Measurements from ENCODE around the gene MIPOL1. TPM values are rescaled to one million over a fixed set of nuclear protein-coding genes. Genes with fewer than 3 reads are reported as not detected.

Gene MIPOL1
- total RNA-seq, 1 experiment from 2014 or later = 15.4 TPM

- no peak overlapping the region for H3K9ac ChIP-seq (ENCODE audit: low read length)
- DNase-seq (ENCODE audit: low read depth, low spot score) = no peak
- H3K27ac ChIP-seq (ENCODE audit: low read depth, low read length) = no peak overlapping the region
- H3K9me2 ChIP-seq (ENCODE audit: insufficient read depth) = no peaks in the 10 kb centered on the region
- ChIA-PET POLR2A (no interaction called here), RAD21 (ENCODE audit: low non-redundant PET in 1 of 2, low total read pairs in 2 of 2, uncharacterized antibody in 2 of 2, unreplicated experiment in 2 of 2) (no interaction called here), CTCF (no interaction called here)
- TF ChIP-seq SRF (IDR thresholded peaks at IDR 0.05; ENCODE audit: low read depth) = no peak
- TF ChIP-seq ZBTB33 (IDR thresholded peaks at IDR 0.05; ENCODE audit: extremely low read depth, insufficient replicate concordance, low read length) = no peak
- TF ChIP-seq TCF7L2 (IDR thresholded peaks at IDR 0.05; ENCODE audit: borderline replicate concordance, extremely low read depth, insufficient read depth, insufficient read length) = no peak
- no peak for TF ChIP-seq POLR2A (IDR thresholded peaks at IDR 0.05; ENCODE audit: borderline replicate concordance, extremely low read depth, insufficient read depth, insufficient read length)
- TF ChIP-seq CTCF (IDR thresholded peaks at IDR 0.05 in 2 of 3, conservative IDR thresholded peaks at IDR 0.05 in 1 of 3; ENCODE audit: borderline replicate concordance in 1 of 3, insufficient read depth in 1 of 3, low read depth in 2 of 3, low read length in 2 of 3) = no peak
- H4K20me1 ChIP-seq (ENCODE audit: insufficient read depth) = no peaks in the 10 kb centered on the region
- H3K4me2 ChIP-seq (ENCODE audit: low read length) = no peak overlapping the region
- H3K9me3 ChIP-seq (ENCODE audit: control insufficient read depth in 1 of 2, insufficient read depth in 1 of 2, low read depth in 1 of 2, low read length in 2 of 2) = no peaks in the 10 kb centered on the region
- H3K4me3 ChIP-seq (replicated peaks in 1 of 2; ENCODE audit: low read depth in 1 of 2, low read length in 2 of 2) = no peak overlapping the region
- intact Hi-C loops (cut with micrococcal nuclease) = no loop called here
- H3K36me3 ChIP-seq (ENCODE audit: control insufficient read depth in 1 of 2, insufficient read depth in 2 of 2, low read length in 2 of 2) = no peaks in the 10 kb centered on the region
- no peak for ATAC-seq
- no peaks in the 10 kb centered on the region for H3K27me3 ChIP-seq (ENCODE audit: insufficient read depth, low read length)
- no peak overlapping the region for H2AFZ ChIP-seq (ENCODE audit: low read depth, low read length, poor library complexity, severe bottlenecking)
- H3K79me2 ChIP-seq (ENCODE audit: insufficient read depth, low read length) = no peaks in the 10 kb centered on the region
- no TSS peak for BruUV-seq (replicated peaks)
- no peaks in the 10 kb centered on the region for H3K4me1 ChIP-seq (ENCODE audit: control insufficient read depth in 1 of 2, insufficient read depth in 2 of 2, low read length in 2 of 2)
Observed at GRCh38 chr14:37237735-37238200, 40.0 kb downstream of the MIPOL1 start.

Data from HCT116 (cell line).